Measurements from ENCODE around the gene DLX2.
"Not testable (repeated sequence)": the region's sequence is repeated elsewhere in the genome, so short reads cannot be mapped to it uniquely, and the experiment has no call there.

DLX2 gene

DNA sequence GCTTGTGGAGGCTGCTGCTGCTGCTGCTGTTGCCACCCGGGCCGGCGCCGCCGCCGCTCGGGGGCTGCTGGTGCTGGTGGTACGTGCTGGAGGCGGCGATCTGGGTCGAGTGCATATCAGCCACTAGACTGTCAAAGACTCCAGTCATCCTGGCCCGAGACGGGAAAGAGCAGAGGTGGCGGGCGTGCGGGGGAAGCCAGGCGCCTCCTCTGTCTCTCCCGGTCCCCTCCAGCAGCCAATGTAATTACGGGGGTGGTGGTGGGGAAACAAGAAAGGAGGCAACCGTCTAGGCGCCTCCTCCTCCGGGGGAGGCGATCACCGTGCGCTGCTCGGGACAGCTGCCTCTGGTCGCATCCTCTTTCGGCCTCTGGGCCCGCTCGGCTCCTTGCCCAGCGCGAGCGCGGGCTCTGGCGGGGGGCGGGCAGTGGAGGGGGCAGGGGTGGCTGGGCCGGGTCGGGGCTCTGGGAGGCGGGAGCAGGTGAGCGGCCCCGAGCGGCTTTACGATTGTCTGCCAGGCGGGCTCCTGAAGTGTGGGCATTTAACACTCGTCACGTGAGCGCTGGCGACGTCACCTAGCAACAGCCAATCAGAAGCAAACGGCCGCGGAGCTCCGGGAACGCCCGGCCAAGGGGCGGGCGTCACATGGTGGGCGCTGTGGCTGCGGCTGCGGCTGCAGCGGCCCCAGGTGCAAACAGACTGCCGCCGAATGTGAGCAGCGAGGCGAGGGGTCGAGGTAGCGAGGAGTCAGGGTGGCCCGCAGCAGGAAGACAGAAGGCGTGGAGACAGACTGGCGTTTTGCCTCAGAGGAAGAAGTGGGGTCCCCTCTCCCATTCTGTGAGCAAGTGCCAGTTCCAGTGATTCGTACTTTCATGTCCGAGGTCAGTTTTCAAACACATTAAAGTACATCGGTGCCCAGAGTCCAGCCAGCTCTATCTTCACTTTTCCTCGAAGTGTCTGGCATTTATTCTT, at the start of gene DLX2:
TSS of gene DLX2 (minus strand) at position 510 of the 969 bp plus-strand sequence. CDS start at position 148, 362 bp downstream.
- peak; percentile 88 for DNase-seq

DNA sequence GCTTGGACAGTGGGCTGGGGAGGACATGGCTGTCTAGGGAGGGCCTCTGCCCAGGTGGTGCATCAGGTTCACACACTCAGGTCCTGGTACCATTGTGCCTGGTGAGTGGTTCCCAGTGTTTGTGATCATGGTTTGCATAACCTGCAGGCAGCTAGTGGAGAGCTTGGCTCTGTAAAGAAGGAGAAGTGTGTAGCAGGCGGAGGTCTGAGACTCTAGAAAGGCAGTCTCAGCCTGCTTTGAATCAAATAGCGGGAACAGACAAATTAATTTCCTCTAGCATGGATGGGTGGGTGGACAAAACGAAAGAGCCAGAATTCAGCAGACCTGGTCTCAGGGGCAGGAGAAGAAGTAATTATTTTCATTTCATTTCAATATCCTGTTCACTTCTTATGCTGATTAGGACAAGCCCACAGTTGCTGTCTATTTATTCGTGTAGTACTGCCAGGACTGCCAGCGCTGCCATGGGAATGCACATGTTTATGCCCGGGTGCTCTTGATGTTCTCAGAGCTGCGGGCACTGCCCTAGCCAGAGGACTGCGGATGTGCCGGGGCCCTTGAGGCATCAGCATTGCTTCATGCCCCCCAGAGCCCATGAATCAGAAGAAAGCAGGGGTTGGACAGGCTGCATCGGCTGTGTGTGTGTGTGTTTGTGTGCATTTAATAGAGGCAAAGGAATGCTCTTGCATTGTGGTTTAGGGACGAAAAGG, 45.4 kb upstream of the DLX2 start:
- DNase-seq, result no peak

DNA sequence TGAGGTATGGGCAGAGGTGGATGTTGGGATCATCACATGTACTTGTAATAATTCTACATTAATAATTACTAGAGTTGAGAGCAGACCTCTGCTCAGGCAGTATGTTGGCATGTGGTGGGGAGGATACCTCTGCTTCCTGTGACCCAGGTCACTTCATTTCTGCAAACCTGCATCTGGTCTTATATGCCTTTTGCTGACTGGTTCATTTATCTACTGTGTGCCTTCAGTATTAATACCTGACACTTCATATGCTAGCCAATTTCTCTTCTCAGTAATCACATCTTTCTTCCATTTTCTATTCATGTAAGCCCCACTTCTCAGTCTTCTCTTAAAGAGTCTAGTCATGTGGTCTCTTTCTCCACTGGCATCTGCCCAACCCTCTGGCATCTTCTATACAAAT, 41.1 kb upstream of the DLX2 start:
- no peak for DNase-seq

DNA sequence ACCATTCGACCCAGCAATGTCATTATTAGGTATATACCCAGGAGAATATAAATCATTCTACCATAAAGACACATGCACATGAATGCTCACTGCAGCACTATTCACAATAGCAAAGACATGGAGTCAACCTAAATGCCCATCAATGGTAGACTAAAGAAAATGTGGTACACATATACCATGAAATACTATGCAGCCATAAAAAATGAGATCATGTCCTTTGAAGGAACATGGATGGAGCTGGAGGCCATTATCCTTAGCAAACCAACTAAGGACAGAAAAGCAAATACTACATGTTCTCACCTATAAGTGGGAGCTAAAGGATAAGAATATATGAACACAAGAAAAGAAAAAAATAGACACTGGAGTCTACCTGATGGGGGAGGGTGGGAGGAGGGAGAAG, 36.0 kb upstream of the DLX2 start:
- DNase-seq, result not testable (repeated sequence)

DNA sequence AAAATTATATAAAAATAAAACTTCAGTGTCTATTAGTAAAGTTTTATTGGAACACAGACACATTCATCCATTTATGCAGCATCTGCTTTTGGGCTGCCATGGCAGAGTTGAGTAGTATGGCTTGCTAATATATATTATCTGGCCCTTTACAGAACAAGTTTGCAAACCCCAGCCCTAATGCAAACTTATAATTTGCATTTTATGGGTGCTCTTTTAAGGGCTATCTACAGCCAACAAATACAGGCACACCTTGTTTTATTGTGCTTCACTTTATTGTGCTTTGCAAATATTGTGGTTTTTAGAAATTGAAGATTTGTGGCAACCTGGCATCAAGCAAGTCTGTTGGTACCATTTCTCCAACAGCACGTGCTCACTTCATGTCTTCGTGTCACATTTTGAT, 35.2 kb upstream of the DLX2 start:
- DNase-seq, result no peak

DNA sequence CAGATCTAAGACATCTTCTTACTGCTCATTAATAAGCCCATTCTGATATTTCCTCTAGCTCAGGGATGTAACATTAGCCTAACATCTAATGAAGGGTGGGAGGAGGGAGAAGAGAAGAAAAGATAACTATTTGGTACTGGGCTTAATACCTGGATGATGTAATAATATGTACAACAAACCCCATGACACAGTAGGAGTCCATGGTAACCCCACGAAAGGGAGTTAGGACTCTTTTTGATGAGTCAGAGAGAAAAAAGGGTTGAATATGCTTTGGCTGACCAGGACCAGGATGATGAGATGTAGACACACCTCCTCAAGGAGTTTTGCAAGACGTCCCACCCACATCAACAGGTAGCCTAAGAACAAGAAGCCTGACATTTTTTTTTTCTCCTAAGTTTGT, 34.4 kb upstream of the DLX2 start:
- no peak for DNase-seq

DNA sequence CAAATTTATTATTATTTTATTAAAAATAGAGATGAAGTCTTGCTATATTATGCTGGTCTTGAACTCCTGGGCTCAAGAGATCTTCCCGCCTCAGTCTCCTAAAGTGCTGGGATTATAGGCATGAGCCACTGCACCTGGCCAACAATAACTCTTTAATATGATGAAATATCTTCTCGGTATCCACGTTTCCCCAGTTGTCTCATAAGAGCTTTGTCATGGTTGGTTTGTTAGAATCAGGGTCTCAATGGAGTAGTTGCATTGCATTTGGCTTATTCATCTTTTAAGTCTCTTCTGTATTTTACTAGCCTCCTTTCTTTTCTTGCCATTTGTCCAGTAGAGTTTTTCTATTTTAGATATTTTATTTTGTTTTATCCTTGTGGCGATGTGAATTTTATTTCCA, 32.7 kb upstream of the DLX2 start:
- DNase-seq, result no peak

DNA sequence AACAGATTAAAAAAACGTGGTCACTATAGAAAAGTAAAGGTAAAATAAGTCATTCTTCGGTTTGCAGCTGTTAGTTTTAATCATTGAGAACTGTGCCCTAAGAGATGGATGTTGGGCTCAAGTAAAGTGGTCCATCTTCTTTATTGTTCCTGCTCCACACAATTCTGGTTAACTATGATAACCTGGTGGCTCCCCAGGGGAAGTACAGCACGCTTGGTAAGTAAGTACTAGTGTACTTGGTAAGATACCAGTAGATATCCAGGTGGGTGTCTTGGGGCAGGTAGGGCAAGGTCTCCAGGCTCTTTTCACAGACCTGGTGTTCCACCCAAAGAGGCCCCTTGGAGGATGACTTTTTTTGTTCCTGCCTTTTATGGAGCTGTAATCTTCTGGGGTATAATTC, 31.6 kb upstream of the DLX2 start:
- DNase-seq, result no peak

DNA sequence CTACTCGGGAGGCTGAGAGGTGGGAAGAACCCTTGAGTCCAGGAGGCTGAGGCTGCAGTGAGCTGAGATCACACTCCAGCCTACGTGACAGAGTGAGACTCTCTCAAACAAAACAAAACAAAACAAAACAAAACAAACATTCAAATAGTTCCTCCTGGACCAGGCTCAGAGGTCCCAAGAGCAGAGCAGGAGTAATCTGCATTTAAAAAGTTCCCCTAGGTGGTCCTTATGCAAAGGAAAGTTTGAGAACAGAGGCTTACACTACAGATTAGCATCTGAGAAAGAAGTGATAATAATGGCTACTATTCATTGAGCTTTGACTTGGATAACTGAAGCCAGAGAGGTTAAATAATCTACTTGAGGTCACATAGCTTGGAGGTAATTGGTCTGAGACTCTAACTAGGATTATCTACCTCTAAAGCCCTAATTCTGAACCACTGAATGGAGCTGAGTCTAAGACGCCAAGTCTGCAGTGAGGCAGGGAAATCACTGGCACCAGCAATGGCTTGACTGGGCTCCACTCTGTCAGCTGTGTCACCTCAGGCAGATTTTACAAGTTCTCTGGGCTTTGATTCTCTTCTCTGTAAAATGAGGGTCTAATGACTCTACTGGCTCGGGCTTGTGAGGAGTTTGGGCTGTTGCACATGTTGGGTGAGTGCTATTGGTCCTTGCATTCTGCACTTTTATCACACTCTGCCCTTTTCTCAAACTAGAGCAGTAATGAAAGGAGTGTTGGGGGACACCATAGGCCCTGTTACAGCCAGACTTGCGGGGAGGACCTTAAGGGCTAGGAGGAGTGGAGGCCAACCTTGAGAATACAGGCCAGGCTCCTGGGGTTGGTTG, 29.2 kb upstream of the DLX2 start:
- DNase-seq, result no peak

DNA sequence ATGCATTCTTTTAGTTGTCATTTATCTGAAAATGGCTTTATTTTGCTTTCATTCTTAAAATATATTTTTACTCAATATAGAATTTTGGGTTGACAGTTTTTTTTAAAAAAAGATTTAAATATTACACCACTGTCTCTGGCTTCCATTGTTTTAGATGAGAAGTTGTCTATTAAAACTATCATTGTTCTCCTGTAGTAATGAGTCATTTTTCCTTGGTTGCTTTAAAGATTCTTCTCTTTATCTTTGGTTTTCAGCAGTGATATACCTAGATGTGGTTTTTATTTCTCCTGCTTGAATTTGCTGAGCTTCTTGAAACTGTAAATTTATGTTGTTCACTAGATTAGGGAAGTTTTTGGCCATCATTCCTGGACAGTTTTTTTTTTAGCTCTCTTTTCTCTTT, 26.7 kb upstream of the DLX2 start:
- DNase-seq, result no peak

DNA sequence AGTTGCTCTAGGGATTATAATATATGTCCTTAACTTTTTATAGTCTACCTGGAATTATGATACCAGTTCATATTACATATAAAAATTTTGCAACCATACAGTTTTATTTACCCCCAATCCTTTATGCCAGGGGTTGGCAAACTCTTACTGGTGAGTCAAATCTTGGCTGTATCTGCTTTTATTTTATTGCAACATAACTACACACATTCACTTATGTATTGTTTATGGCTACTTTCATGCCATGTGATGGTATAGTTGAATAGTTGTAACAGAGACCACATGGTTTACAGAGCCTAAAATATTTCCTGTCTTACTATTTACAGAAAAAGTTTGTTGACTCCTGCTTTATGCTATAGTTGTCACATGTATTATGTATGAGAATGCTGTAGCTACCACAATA, 25.8 kb upstream of the DLX2 start:
- DNase-seq, result no peak

DNA sequence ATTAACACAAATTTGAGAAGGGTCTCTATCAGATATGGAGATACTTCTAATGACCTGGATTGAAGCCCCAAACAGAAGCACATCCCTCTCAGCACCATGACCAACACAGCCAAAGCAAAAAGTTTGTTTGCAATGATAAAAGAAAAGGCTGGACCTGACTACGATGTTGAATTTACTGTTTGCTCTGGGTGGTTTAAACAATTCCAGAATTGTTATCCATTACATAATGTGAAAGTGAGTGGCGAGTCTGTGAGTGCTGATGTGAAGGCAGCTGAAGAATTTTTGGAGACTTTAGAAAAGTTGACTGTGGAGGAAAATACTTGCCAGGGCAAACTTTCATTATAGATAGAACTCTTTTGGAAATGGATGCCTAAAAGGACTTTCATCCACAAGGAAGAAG, 17.4 kb upstream of the DLX2 start:
- no peak for DNase-seq

DNA sequence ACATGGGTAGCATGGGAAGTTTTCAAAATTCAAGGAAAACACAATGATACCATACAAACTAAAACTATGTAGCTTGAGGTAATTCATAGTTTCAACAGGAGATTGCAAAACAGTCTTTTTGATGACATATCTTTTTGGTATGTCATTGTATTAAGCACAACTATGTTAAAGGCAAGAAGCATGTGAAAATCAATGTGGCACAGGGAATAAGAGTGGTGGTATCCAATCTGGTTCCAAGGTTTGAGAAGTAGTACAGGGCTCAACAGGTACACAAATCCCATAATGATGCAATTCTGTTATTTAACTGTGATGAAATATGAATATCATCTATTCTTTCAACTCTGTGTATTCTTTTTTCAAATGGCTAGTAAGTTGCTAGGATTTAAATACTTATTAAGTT, 16.4 kb upstream of the DLX2 start:
- no peak for DNase-seq

DNA sequence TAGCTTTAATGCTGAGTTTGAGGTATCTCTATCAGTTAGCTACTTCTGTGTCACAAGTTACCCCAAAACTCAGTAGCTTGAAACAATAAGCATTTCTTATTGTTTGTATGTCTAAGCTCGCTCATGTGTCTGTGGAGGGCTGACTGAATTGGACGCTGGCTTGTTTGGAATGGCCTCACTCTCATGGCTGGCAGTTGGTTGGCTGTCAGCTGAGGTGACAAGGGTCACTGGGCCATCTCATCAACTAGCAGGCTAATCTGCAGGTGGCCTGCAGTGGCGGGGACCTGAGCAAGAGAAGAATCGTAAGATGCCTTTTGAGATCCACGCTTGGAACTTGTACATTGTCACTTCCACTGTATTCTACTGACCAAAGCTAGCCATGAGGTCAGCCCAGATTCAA, 13.4 kb upstream of the DLX2 start:
- no peak for DNase-seq

DNA sequence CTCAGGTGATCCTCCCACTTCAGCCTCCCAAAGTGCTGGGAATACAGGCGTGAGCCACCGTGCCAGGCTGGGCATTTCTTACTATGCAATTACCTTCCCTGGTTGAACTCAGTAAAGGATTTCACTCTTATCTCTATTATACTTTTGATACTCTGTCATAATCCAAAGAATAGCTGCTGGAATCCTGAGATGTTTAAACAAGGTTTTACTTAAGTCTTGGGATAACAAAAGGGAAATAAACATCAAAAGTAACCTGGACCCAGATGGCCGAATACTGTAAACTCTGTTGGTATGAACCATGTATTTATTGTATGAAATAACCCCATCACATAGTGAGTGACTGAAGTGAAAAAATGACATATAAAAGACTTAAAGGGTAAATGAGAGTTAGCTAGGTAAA, 11.9 kb upstream of the DLX2 start:
- no peak for DNase-seq

DNA sequence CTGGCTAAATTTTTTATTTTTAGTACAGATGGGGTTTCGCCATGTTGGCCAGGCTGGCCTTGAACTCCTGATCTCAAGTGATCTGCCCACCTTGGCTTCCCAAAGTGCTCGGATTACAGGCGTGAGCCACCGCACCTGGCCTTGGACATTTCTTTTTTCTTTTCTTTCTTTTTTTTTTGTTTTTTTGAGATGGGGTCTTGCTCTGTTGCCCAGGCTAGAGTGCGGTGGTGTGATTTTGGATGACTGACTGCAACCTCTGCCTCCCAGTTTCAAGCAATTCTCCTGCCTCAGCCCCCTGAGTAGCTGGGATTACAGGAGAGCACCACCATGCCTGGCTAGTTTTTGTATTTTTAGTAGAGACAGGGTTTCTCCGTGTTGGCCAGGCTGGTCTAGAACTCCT, 11.5 kb upstream of the DLX2 start:
- DNase-seq, result not testable (repeated sequence)

DNA sequence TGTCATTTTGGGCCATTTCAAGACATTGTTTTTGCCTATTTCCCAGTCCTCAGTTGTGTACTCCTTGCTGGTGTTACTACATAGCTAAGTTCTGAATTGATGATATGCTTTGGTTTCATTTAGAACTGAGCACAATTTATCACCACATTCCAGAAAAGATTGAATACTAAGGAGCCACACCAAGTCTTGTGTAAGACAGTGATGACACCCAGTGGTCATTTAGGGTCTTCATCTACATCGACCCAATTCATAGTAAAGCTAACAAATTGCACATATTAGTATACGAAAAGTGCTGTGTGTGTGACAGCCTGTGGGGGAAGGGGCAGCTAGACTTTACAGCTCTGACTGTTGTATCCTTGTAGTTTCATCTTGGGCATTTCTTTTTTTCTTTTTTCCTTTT, 10.9 kb upstream of the DLX2 start:
- DNase-seq, result peak; percentile 37

DNA sequence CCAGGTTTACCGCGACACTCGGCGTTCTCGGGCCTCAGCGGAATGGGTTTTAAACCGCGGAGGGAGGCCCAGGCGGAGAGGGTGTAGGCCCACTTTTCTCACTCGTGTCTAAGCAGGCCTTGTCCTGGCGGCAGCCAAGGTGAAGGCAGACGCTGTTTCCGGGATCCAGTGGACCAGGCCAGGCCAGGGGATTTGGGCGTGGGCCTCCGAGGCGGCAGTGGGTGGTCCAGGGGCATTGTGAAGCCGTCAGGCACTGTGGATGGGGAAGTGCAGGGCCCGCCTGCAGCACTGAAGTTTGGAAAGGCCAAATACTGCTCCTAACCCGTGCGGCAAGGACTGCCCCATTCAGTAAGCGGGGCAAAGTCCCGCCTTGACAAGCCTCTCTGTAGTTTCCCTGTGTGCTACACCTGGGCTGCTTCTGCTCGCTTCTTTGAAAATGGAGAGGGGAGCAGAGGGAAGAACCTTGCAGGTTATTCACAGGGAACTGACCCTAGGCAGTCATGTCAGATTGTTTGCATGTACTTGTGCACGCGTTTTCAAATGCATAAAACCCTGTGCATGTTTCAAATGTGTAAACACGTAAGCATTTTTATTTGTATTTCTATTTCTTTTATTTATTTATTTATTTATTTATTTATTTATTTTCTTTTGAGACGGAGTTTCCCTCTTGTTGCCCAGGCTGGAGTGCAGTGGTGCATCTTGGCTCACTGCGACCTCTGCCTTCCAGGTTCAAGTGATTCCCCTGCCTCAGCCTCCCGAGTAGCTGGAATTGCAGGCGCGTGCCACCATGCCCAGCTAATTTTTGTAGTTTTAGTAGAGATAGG, 7.5 kb upstream of the DLX2 start:
- no peak for DNase-seq

DNA sequence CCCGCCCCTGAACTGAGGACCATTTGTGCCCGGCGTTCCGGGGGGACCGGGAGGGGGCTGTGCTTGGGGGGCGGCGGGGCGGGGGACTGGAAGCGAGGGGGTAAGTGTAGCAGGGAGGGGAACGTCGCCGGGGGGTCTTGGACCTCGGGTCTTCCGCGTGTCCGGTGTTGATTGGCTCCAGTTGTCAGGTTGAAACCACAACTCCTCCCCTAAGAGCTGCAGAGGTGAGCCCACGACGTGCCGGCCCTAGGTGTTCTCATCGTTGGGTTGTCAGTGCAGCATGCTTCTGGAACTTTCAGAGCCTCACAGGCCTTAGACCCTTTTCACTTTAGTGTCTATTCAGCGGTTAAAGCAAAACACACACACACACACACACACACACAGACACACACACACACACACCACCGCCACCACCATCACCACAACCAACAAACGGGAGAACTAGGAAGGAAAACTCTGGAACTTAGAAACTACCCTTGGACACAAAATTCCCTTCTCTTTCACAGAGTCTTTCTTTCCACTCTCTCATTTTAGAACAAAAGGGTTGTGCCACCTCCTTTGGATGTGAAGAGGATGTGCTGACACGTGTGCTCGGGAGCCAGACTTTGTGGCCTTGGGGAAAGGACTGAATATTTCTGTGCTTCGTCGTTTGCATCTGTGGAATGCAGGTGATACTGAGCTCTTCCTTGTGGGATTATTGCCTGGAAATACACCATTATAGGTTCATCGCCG, 6.7 kb upstream of the DLX2 start:
- no peak for DNase-seq

DNA sequence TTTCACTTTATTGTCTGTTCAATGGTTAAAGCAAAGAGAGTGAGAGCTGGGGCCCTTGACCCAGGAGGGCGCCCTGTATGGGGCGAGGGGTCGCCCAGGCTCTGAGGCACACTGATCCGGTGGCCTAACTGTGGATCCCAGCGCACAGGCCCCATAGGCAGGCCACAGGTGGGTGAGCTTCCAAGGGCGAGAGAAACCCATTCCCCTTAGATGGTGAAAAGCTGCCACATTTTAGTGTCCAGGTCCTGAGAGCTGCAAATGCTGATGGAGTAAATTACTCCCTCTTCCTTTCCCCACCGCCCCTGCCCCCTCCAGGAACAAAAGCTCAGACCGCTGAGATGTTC, 5.9 kb upstream of the DLX2 start:
- DNase-seq, result no peak

DNA sequence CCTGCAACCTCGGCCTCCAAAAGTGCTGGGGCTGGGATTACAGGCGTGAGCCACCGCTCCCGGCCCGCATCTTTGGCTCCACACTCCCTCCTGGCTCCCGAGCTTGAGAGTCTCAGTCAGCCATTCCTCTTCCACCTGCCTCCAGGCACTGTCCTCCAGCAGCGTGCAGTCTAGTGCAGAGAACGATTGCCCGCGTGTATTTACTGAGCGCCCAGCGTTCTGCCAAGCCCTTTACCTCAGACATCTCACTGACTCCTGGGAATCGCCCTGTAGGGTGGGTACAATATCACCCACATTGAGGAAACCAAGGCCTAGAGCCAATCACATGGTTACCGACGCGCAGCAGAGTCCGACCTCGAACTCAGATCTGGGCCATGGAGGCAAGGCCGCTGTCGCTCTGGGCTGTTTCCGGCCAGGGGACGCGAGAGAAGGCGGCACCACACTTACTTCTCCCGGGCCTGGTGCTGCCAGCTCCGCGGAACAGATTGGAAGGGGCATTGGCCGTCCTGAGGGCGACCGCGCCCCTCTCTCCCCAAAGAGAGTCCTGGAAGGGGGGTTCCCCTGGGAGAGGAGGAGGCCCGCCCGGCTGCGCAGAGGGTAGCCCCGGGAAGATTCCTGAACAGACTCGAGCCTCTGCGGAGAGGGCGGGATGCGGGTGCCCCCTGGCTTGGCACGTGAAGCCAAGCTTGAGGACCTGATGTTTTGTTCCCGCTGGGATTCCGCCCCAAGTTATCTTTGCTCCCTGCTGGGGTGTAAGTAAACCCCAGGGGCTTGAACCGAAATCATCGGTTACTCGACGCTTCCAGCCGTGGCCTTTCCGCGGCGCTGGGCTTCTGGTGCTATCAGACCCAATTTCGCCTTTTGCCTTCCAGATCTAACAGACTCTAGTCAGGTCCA, 5.2 kb upstream of the DLX2 start:
- DNase-seq, result no peak

All from NCI-H1694 (cell line).